HepG2 (cell line): Measurements from ENCODE around the gene TBC1D1. TPM values are rescaled to one million over a fixed set of nuclear protein-coding genes. Genes with fewer than 3 reads are reported as not detected.

Experiments
- ATAC-seq: fragments of 200-7000 bp; cut with Tn5 transposase; 3 replicates; pipeline ENCODE4 v1.9.1; 2020; ENCODE audit warnings: mild to moderate bottlenecking, moderate library complexity
- BruUV-seq: library from RNA; stranded (reverse); fragments of 400-500 nt; replicated peaks from 2 replicates; lab custom pipeline; 2021; lab: Mats Ljungman, UMichigan
- CTCF ChIA-PET: fragments of 300-600 bp; formaldehyde crosslinking; extraction: SDS; loops from one replicate; lab custom pipeline; 2021; ENCODE audit warnings: low total read pairs, inconsistent platforms, low intra/inter-chr PET ratio; lab: Yijun Ruan, JAX
- POLR2A ChIA-PET: fragments of 350-600 bp; sonication (Branson Sonifier 250); formaldehyde crosslinking; loops from one replicate; lab custom pipeline; 2020; ENCODE audit warnings: antibody characterized with exemption, inconsistent platforms; lab: Yijun Ruan, JAX
- DNase-seq: peaks from one replicate; pipeline ENCODE4 v3.0.0-alpha.2; 2015; ENCODE audit warnings: low spot score
- FAIRE-seq: peaks from 3 replicates; lab custom pipeline; 2011; peaks lifted over from hg19 to GRCh38; lab: Jason Lieb, UNC
- H2AFZ ChIP-seq: one replicate; pipeline ENCODE4 v1.6.1; 2011; ENCODE audit warnings: low read length, inconsistent platforms
- H3K27ac ChIP-seq: fragments of 300-600 bp; 3 replicates; pipeline ENCODE4 v1.8.0; 2011; ENCODE audit warnings: mixed run types, mild to moderate bottlenecking, mixed read lengths, low read length, inconsistent platforms; ENCODE audit not compliant: insufficient read depth; ENCODE audit errors: extremely low read length
- H3K27me3 ChIP-seq, 2 experiments: fragments of 200-600 bp in 1 of 2; 2 replicates in 1 of 2; 3 replicates in 1 of 2; pipeline versions ENCODE4 v1.6.0 to v1.8.0; 2011; ENCODE audit warnings: low read length in 2 of 2, mild to moderate bottlenecking in 2 of 2, moderate library complexity in 2 of 2, inconsistent platforms in 1 of 2; ENCODE audit not compliant: insufficient read depth in 2 of 2, control insufficient read depth in 1 of 2
- H3K36me3 ChIP-seq, 2 experiments: fragments of 200-600 bp in 1 of 2; replicated peaks in 1 of 2; 2 replicates in 1 of 2; 3 replicates in 1 of 2; pipeline versions ENCODE4 v1.5.1 to v1.8.0; 2011; ENCODE audit warnings: low read length in 2 of 2, inconsistent platforms in 1 of 2; ENCODE audit not compliant: insufficient read depth in 2 of 2, control insufficient read depth in 1 of 2
- H3K4me1 ChIP-seq: 2 replicates; pipeline ENCODE4 v1.5.1; 2012; ENCODE audit warnings: low read length, inconsistent platforms; ENCODE audit not compliant: insufficient read depth
- H3K4me2 ChIP-seq: 2 replicates; pipeline ENCODE4 v1.6.0; 2011; ENCODE audit warnings: low read depth, low read length, inconsistent platforms
- H3K4me3 ChIP-seq, 3 experiments: fragments of 200-600 bp in 1 of 3; sonication (generic), shearing (Covaris generic) in 1 of 3; replicated peaks in 1 of 3; 2 replicates each; pipeline ENCODE4 v1.5.1; 2011 to 2016; ENCODE audit warnings: low read length in 3 of 3, inconsistent platforms in 2 of 3, low read depth in 2 of 3, mild to moderate bottlenecking in 2 of 3, control low read depth in 1 of 3, mixed read lengths in 1 of 3; ENCODE audit not compliant: insufficient read depth in 1 of 3
- H3K79me2 ChIP-seq: one replicate; pipeline ENCODE4 v1.6.1; 2011; ENCODE audit warnings: low read length, inconsistent platforms; ENCODE audit not compliant: insufficient read depth
- H3K9ac ChIP-seq: 2 replicates; pipeline ENCODE4 v1.6.0; 2011; ENCODE audit warnings: mild to moderate bottlenecking, low read depth, low read length, inconsistent platforms; ENCODE audit not compliant: insufficient read depth
- H3K9me3 ChIP-seq: 2 replicates; pipeline ENCODE4 v1.5.1; 2012; ENCODE audit warnings: mild to moderate bottlenecking, low read length
- H4K20me1 ChIP-seq: 2 replicates; pipeline ENCODE4 v1.6.0; 2011; ENCODE audit warnings: inconsistent platforms, mild to moderate bottlenecking, low read length, moderate library complexity; ENCODE audit not compliant: insufficient read depth
- ATM ChIP-seq: fragments of 450-650 bp; IDR thresholded peaks from 2 replicates; pipeline ENCODE4 v1.7.1; 2017; ENCODE audit warnings: mild to moderate bottlenecking, borderline replicate concordance
- HOXA9 ChIP-seq: sonication (generic); formaldehyde crosslinking; IDR thresholded peaks from 2 replicates; pipeline ENCODE4 v1.8.1; 2022; ENCODE audit warnings: missing genetic modification reagents, mild to moderate bottlenecking, moderate library complexity, borderline replicate concordance
- IRF2 ChIP-seq: IDR thresholded peaks from 2 replicates; pipeline ENCODE4 v1.6.1; 2018; ENCODE audit warnings: missing genetic modification reagents, missing compliant biosample characterization
- NKX3-1 ChIP-seq: sonication (generic); formaldehyde crosslinking; IDR thresholded peaks from 2 replicates; pipeline ENCODE4 v1.5.0; 2020; ENCODE audit warnings: missing genetic modification reagents
- RNF2 ChIP-seq: fragments of 450-650 bp; conservative IDR thresholded peaks from 2 replicates; pipeline ENCODE4 v1.6.1; 2016; ENCODE audit warnings: low read depth
- ZBTB42 ChIP-seq: sonication (generic); formaldehyde crosslinking; IDR thresholded peaks from 2 replicates; pipeline ENCODE4 v1.5.0; 2020; ENCODE audit warnings: mild to moderate bottlenecking, missing genetic modification reagents
- ZNF569 ChIP-seq: sonication (generic); formaldehyde crosslinking; IDR thresholded peaks from 2 replicates; pipeline ENCODE4 v1.5.0; 2020; ENCODE audit warnings: mild to moderate bottlenecking, missing genetic modification reagents, moderate library complexity, borderline replicate concordance
- ZNF749 ChIP-seq: sonication (generic); formaldehyde crosslinking; IDR thresholded peaks from 2 replicates; pipeline ENCODE4 v1.8.0; 2022; ENCODE audit warnings: mild to moderate bottlenecking, missing genetic modification reagents, moderate library complexity, borderline replicate concordance
- ZNF788 ChIP-seq: sonication (generic); formaldehyde crosslinking; IDR thresholded peaks from 2 replicates; pipeline ENCODE4 v1.5.0; 2020; ENCODE audit warnings: mild to moderate bottlenecking, missing genetic modification reagents, borderline replicate concordance
- ZSCAN12 ChIP-seq: sonication (generic); formaldehyde crosslinking; IDR thresholded peaks from 2 replicates; pipeline ENCODE4 v1.9.0; 2021; ENCODE audit warnings: mild to moderate bottlenecking, missing genetic modification reagents
- WGBS: methylation state at CpG from one replicate; pipeline ENCODE4 v1.1.6; 2017; ENCODE audit warnings: low lambda C conversion rate; 5-methylcytosine and 5-hydroxymethylcytosine counted together
- in situ Hi-C: cut with HindIII; loops from 2 replicates; pipeline ENCODE4 v1.10.0; 2017; ENCODE audit warnings: low pct_unique_long_range_greater_than_20kb; ENCODE audit not compliant: extremely low pct_ligation_motif_present
- intact Hi-C: fragments of 100-400 bp; cut with micrococcal nuclease; formaldehyde crosslinking; loops from one replicate; pipeline ENCODE4 v1.10.0; 2022; ENCODE audit not compliant: unreplicated experiment
- polyA plus RNA-seq, 8 experiments: library from polyadenylated mRNA; depleted of rRNA in 3 of 8; stranded (reverse) in 7 of 8; unstranded in 1 of 8; fragments of >200 nt; fragmentation: Illumina TruSeq in 4 of 8; extraction: Trizol in 4 of 8; gene quantifications; 2 replicates each; pipeline versions ENCODE4 v1.2.1 to v1.2.3, GENCODE V29; 2011 to 2016; ENCODE audit warnings: low read depth in 4 of 8, missing spikeins in 1 of 8, mixed read lengths in 1 of 8; ENCODE audit not compliant: insufficient read depth in 1 of 8
- total RNA-seq, 5 experiments: library from RNA; depleted of rRNA; stranded (reverse); fragments of >200 nt; fragmentation: Illumina TruSeq; extraction: Trizol; gene quantifications; 2 replicates each; pipeline ENCODE4 v1.2.3, GENCODE V29; 2016; ENCODE audit warnings: low read depth in 1 of 5
- TF ChIP-seq, protein P1 (sequence below): sonication (generic); formaldehyde crosslinking; IDR thresholded peaks from 2 replicates; pipeline ENCODE4 v1.4.0; 2020; ENCODE audit warnings: missing genetic modification reagents, borderline replicate concordance
- TF ChIP-seq, protein P2 (sequence below): sonication (generic); formaldehyde crosslinking; IDR thresholded peaks from one replicate; pipeline ENCODE4 v1.5.1; 2020; ENCODE audit warnings: mild to moderate bottlenecking, missing genetic modification reagents; ENCODE audit errors: not compliant biosample characterization

The TBC1D1 gene
- total and polyA plus RNA-seq, 2 of the 13 experiments (the other 11 are each of a cell fraction or from before 2014, with no cell fraction given), result 37.3 to 62.8 TPM

- Histone ChIP-seq H3K4me2 (no peak overlapping the region), H3K27me3 (no peaks in the 10 kb centered on the region)
- 94% methylated on average over 5 of the region's 5 CpGs for WGBS
- TF ChIP-seq ZNF788 (CRISPR knock-in tag) (no peak), ZNF569 (CRISPR knock-in tag) (no peak), HOXA9 (no peak), ZNF749 (no peak), ZSCAN12 (CRISPR knock-in tag) (no peak), IRF2 (CRISPR knock-in tag) (no peak), NKX3-1 (no peak), ATM (no peak), ZBTB42 (no peak), RNF2 (no peak)
- TF ChIP-seq, protein P1, sequence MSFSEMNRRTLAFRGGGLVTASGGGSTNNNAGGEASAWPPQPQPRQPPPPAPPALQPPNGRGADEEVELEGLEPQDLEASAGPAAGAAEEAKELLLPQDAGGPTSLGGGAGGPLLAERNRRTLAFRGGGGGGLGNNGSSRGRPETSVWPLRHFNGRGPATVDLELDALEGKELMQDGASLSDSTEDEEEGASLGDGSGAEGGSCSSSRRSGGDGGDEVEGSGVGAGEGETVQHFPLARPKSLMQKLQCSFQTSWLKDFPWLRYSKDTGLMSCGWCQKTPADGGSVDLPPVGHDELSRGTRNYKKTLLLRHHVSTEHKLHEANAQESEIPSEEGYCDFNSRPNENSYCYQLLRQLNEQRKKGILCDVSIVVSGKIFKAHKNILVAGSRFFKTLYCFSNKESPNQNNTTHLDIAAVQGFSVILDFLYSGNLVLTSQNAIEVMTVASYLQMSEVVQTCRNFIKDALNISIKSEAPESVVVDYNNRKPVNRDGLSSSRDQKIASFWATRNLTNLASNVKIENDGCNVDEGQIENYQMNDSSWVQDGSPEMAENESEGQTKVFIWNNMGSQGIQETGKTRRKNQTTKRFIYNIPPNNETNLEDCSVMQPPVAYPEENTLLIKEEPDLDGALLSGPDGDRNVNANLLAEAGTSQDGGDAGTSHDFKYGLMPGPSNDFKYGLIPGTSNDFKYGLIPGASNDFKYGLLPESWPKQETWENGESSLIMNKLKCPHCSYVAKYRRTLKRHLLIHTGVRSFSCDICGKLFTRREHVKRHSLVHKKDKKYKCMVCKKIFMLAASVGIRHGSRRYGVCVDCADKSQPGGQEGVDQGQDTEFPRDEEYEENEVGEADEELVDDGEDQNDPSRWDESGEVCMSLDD (CRISPR knock-in tag), result no peak
- TF ChIP-seq, protein P2, sequence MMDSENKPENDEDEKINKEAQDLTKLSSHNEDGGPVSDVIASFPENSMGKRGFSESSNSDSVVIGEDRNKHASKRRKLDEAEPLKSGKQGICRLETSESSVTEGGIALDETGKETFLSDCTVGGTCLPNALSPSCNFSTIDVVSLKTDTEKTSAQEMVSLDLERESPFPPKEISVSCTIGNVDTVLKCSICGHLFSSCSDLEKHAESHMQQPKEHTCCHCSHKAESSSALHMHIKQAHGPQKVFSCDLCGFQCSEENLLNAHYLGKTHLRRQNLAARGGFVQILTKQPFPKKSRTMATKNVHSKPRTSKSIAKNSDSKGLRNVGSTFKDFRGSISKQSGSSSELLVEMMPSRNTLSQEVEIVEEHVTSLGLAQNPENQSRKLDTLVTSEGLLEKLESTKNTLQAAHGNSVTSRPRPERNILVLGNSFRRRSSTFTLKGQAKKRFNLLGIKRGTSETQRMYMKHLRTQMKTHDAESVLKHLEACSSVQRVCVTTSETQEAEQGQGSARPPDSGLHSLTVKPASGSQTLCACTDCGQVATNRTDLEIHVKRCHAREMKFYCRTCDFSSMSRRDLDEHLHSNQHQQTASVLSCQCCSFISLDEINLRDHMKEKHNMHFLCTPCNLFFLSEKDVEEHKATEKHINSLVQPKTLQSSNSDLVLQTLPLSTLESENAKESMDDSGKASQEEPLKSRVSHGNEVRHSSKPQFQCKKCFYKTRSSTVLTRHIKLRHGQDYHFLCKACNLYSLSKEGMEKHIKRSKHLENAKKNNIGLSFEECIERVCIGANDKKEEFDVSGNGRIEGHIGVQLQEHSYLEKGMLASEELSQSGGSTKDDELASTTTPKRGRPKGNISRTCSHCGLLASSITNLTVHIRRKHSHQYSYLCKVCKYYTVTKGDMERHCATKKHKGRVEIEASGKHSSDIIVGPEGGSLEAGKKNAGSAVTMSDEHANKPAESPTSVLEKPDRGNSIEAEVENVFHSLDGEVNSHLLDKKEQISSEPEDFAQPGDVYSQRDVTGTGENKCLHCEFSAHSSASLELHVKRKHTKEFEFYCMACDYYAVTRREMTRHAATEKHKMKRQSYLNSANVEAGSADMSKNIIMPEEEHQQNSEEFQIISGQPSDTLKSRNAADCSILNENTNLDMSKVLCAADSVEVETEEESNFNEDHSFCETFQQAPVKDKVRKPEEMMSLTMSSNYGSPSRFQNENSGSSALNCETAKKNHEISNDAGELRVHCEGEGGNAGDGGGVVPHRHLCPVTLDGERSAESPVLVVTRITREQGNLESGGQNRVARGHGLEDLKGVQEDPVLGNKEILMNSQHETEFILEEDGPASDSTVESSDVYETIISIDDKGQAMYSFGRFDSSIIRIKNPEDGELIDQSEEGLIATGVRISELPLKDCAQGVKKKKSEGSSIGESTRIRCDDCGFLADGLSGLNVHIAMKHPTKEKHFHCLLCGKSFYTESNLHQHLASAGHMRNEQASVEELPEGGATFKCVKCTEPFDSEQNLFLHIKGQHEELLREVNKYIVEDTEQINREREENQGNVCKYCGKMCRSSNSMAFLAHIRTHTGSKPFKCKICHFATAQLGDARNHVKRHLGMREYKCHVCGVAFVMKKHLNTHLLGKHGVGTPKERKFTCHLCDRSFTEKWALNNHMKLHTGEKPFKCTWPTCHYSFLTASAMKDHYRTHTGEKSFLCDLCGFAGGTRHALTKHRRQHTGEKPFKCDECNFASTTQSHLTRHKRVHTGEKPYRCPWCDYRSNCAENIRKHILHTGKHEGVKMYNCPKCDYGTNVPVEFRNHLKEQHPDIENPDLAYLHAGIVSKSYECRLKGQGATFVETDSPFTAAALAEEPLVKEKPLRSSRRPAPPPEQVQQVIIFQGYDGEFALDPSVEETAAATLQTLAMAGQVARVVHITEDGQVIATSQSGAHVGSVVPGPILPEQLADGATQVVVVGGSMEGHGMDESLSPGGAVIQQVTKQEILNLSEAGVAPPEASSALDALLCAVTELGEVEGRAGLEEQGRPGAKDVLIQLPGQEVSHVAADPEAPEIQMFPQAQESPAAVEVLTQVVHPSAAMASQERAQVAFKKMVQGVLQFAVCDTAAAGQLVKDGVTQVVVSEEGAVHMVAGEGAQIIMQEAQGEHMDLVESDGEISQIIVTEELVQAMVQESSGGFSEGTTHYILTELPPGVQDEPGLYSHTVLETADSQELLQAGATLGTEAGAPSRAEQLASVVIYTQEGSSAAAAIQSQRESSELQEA (CRISPR knock-in tag), result no peak
- TF ChIP-seq, all 625 proteins: peak for 0
- no peak overlapping the region for H3K27ac ChIP-seq
- no peak overlapping the region for H3K4me3 ChIP-seq
- H4K20me1 ChIP-seq, result peaks cover 5% of the 10 kb centered on the region; the same call in 1 of the 2 replicates
- POLR2A ChIA-PET, result no interaction called here
- intact Hi-C loops, result no loop called here
- in situ Hi-C loops, result no loop called here
- peaks cover 26% of the 10 kb centered on the region for H3K79me2 ChIP-seq
- BruUV-seq, result no TSS peak
- no peak for DNase-seq
- H2AFZ ChIP-seq, result no peak overlapping the region
- FAIRE-seq, result no peak
- no peak overlapping the region for H3K9ac ChIP-seq
- ATAC-seq, result no peak
- CTCF ChIA-PET, result no interaction called here
- H3K4me1 ChIP-seq, result peaks cover 44% of the 10 kb centered on the region
- no peaks in the 10 kb centered on the region for H3K36me3 ChIP-seq
- H3K9me3 ChIP-seq, result no peaks in the 10 kb centered on the region
Measured at GRCh38 chr4:37982736-37983135, 91.9 kb downstream of the TBC1D1 start.
